ENCODE results near the gene KCTD12.

KCTD12 gene

GRCh38 chr13:76887076-76887563, 915 bp upstream of the KCTD12 start:
- DNase-seq (ENCODE audit: low read depth), result no peak

GRCh38 chr13:76886005-76886291, 257 bp downstream of the KCTD12 start:
- DNase-seq (ENCODE audit: low read depth), result peak; percentile 20

GRCh38 chr13:76885203-76886004, 801 bp downstream of the KCTD12 start:
- peak; percentile 36 for DNase-seq (ENCODE audit: low read depth)

GRCh38 chr13:76884907-76885202, 1.4 kb downstream of the KCTD12 start:
- no peak for DNase-seq (ENCODE audit: low read depth)

GRCh38 chr13:76884186-76884906, 1.9 kb downstream of the KCTD12 start:
- DNase-seq (ENCODE audit: low read depth), result no peak

- no peak for DNase-seq (ENCODE audit: low read depth)
Measured at GRCh38 chr13:76883236-76883635, 3.0 kb downstream of the KCTD12 start.

GRCh38 chr13:76882431-76882830, 3.8 kb downstream of the KCTD12 start:
- DNase-seq (ENCODE audit: low read depth), result no peak

- DNase-seq (ENCODE audit: low read depth), result no peak
Measured at GRCh38 chr13:76879883-76880270, 6.3 kb downstream of the KCTD12 start.

GRCh38 chr13:76879203-76879882, 6.9 kb downstream of the KCTD12 start:
- DNase-seq (ENCODE audit: low read depth), result peak; percentile 36

- DNase-seq (ENCODE audit: low read depth), result no peak
Measured at GRCh38 chr13:76878043-76878442, 8.2 kb downstream of the KCTD12 start.

GRCh38 chr13:76875271-76875815, 10.9 kb downstream of the KCTD12 start:
- no peak for DNase-seq (ENCODE audit: low read depth)

- DNase-seq (ENCODE audit: low read depth), result no peak
Measured at GRCh38 chr13:76874479-76874878, 11.7 kb downstream of the KCTD12 start.

GRCh38 chr13:76873445-76873844, 12.8 kb downstream of the KCTD12 start:
- DNase-seq (ENCODE audit: low read depth), result no peak

GRCh38 chr13:76872675-76873074, 13.5 kb downstream of the KCTD12 start:
- no peak for DNase-seq (ENCODE audit: low read depth)

GRCh38 chr13:76871432-76871831, 14.8 kb downstream of the KCTD12 start:
- DNase-seq (ENCODE audit: low read depth), result no peak

GRCh38 chr13:76868371-76868770, 17.8 kb downstream of the KCTD12 start:
- DNase-seq (ENCODE audit: low read depth), result no peak

- DNase-seq (ENCODE audit: low read depth), result no peak
Measured at GRCh38 chr13:76865996-76866503, 20.2 kb downstream of the KCTD12 start.

GRCh38 chr13:76865109-76865508, 21.1 kb downstream of the KCTD12 start:
- no peak for DNase-seq (ENCODE audit: low read depth)

GRCh38 chr13:76864259-76864658, 21.9 kb downstream of the KCTD12 start:
- DNase-seq (ENCODE audit: low read depth), result no peak

GRCh38 chr13:76863022-76863421, 23.2 kb downstream of the KCTD12 start:
- DNase-seq (ENCODE audit: low read depth), result no peak

GRCh38 chr13:76861859-76862258, 24.3 kb downstream of the KCTD12 start:
- DNase-seq (ENCODE audit: low read depth), result no peak

- no peak for DNase-seq (ENCODE audit: low read depth)
Measured at GRCh38 chr13:76860706-76861105, 25.5 kb downstream of the KCTD12 start.

- no peak for DNase-seq (ENCODE audit: low read depth)
Measured at GRCh38 chr13:76854894-76855293, 31.3 kb downstream of the KCTD12 start.

All from activated T-helper 1 cell treated with Interleukin-2 at 50 U/mL for 16 hours (primary cell).